H54 (cell line): Measurements from ENCODE around the gene GBF1.

Source experiments
- DNase-seq: peaks from one replicate; pipeline ENCODE4 v3.0.0; 2011; ENCODE audit warnings: low spot score, mixed read lengths; ENCODE audit not compliant: insufficient read length
- FAIRE-seq: peaks from 3 replicates; lab custom pipeline; 2011; peaks lifted over from hg19 to GRCh38; lab: Jason Lieb, UNC
- POLR2A ChIP-seq: IDR thresholded peaks from 2 replicates; pipeline ENCODE4 v1.6.1; 2011; ENCODE audit warnings: low read depth, mild to moderate bottlenecking, low read length

GBF1 gene

GRCh38 chr10:102379383-102379782 is 134.1 kb downstream of the GBF1 start:
- no peak for FAIRE-seq
- no peak for TF ChIP-seq POLR2A
- DNase-seq = no peak

- DNase-seq = no peak
- no peak for FAIRE-seq
- TF ChIP-seq POLR2A = no peak
These were observed 136.7 kb downstream of the GBF1 start for GRCh38 chr10:102381983-102382382.

GRCh38 chr10:102382871-102383270 is 137.5 kb downstream of the GBF1 start:
- no peak for TF ChIP-seq POLR2A
- FAIRE-seq (no peak), DNase-seq (no peak)

- FAIRE-seq (no peak), DNase-seq (no peak)
- TF ChIP-seq POLR2A = no peak
These were observed 138.7 kb downstream of the GBF1 start for GRCh38 chr10:102384053-102384452.

GRCh38 chr10:102384606-102385429 is 139.5 kb downstream of the GBF1 start:
- no peak for DNase-seq
- FAIRE-seq = no peak
- TF ChIP-seq POLR2A = no peak

GRCh38 chr10:102389894-102390293 is 144.6 kb downstream of the GBF1 start:
- no peak for DNase-seq
- no peak for FAIRE-seq
- no peak for TF ChIP-seq POLR2A

- no peak for FAIRE-seq
- TF ChIP-seq POLR2A = no peak
- DNase-seq = no peak
These were observed 147.0 kb downstream of the GBF1 start for GRCh38 chr10:102392306-102392705.

- no peak for TF ChIP-seq POLR2A
- DNase-seq (no peak), FAIRE-seq (no peak)
These were observed 148.2 kb downstream of the GBF1 start for GRCh38 chr10:102393411-102394078.

GRCh38 chr10:102394079-102394800 is 148.9 kb downstream of the GBF1 start:
- peak; percentile 96 for DNase-seq
- TF ChIP-seq POLR2A = 0 out of 2 replicates have a peak, but pooled peaks have one; percentile 36

GRCh38 chr10:102394801-102395399 is 149.6 kb downstream of the GBF1 start:
- FAIRE-seq = no peak

More at GRCh38 chr10:102394079-102394800, 148.9 kb downstream of the GBF1 start:
- no peak for FAIRE-seq

GRCh38 chr10:102395400-102396316 is 150.3 kb downstream of the GBF1 start, which contains the start of gene NFKB2:
NFKB2 (plus strand) TSS chr10:102395705; CDS start chr10:102395960, 255 bp downstream.
- peak; percentile 79 for DNase-seq

More at GRCh38 chr10:102394801-102395399, 149.6 kb downstream of the GBF1 start:
- no peak for DNase-seq
- TF ChIP-seq POLR2A = no peak

GRCh38 chr10:102396317-102396650 is 151.0 kb downstream of the GBF1 start:
- no peak for TF ChIP-seq POLR2A
- FAIRE-seq (no peak), DNase-seq (no peak)

More at GRCh38 chr10:102395400-102396316, 150.3 kb downstream of the GBF1 start, which contains the start of gene NFKB2:
- FAIRE-seq = no peak
- TF ChIP-seq POLR2A = peak; percentile 59; the same call in 1 of the 2 replicates
